GM12878 (cell line): ENCODE measurements around the gene CEACAM1. TPM values are rescaled to one million over a fixed set of nuclear protein-coding genes. Genes with fewer than 3 reads are reported as not detected.

Experiments used
- BCLAF1 ChIP-seq: fragments of 450-650 bp; IDR thresholded peaks from 2 replicates; pipeline ENCODE4 v1.6.1; 2017; ENCODE audit warnings: antibody characterized with exemption, mild to moderate bottlenecking, moderate library complexity
- BRCA1 ChIP-seq: IDR thresholded peaks from 2 replicates; pipeline ENCODE4 v1.6.1; 2011; ENCODE audit warnings: low read depth, low read length, improper control_type of control experiment
- CTCF ChIP-seq, 3 experiments: IDR thresholded peaks in 2 of 3; conservative IDR thresholded peaks in 1 of 3; 2 replicates each; pipeline ENCODE4 v1.5.1; 2011; ENCODE audit warnings: low read depth in 3 of 3, low read length in 3 of 3, mild to moderate bottlenecking in 3 of 3, control low read depth in 2 of 3, moderate library complexity in 2 of 3, inconsistent platforms in 1 of 3, mixed read lengths in 1 of 3; ENCODE audit not compliant: control insufficient read depth in 2 of 3, insufficient read depth in 1 of 3; ENCODE audit errors: extremely low read depth in 1 of 3
- EED ChIP-seq: sonication (generic); IDR thresholded peaks from 2 replicates; pipeline ENCODE4 v1.6.1; 2016; ENCODE audit warnings: antibody characterized with exemption, low read depth
- EP300 ChIP-seq, 2 experiments: fragments of 150-350 bp in 1 of 2; IDR thresholded peaks; 2 replicates each; pipeline ENCODE4 v1.6.1; 2011 to 2012; ENCODE audit warnings: low read depth in 2 of 2, low read length in 2 of 2, borderline replicate concordance in 1 of 2, improper control_type of control experiment in 1 of 2, inconsistent platforms in 1 of 2; ENCODE audit not compliant: control insufficient read depth in 1 of 2
- FOXK2 ChIP-seq: fragments of 450-650 bp; IDR thresholded peaks from 2 replicates; pipeline ENCODE4 v1.6.1; 2017; ENCODE audit warnings: mild to moderate bottlenecking, moderate library complexity
- FOXM1 ChIP-seq: IDR thresholded peaks from 2 replicates; pipeline ENCODE4 v1.6.1; 2012; ENCODE audit warnings: low read depth, mild to moderate bottlenecking, inconsistent platforms, low read length, moderate library complexity
- GATAD2B ChIP-seq: fragments of 450-650 bp; conservative IDR thresholded peaks from 2 replicates; pipeline ENCODE4 v1.6.1; 2017; ENCODE audit warnings: low read depth, mild to moderate bottlenecking, moderate library complexity
- HDAC6 ChIP-seq: fragments of 200-600 bp; sonication (generic); IDR thresholded peaks from one replicate; pipeline ENCODE4 v1.8.0; 2017; ENCODE audit warnings: antibody characterized with exemption; ENCODE audit not compliant: unreplicated experiment
- IKZF1 ChIP-seq: fragments of 450-650 bp; conservative IDR thresholded peaks from 2 replicates; pipeline ENCODE4 v1.6.1; 2017; ENCODE audit warnings: antibody characterized with exemption, mild to moderate bottlenecking
- MAX ChIP-seq: IDR thresholded peaks from 2 replicates; pipeline ENCODE4 v1.6.1; 2012; ENCODE audit warnings: low read depth, low read length, improper control_type of control experiment
- NBN ChIP-seq: fragments of 450-650 bp; IDR thresholded peaks from 2 replicates; pipeline ENCODE4 v1.6.1; 2016
- NFIC ChIP-seq: IDR thresholded peaks from 2 replicates; pipeline ENCODE4 v1.6.1; 2012; ENCODE audit warnings: low read depth, mild to moderate bottlenecking, inconsistent platforms, low read length, moderate library complexity
- NFYB ChIP-seq: IDR thresholded peaks from 2 replicates; pipeline ENCODE4 v1.6.1; 2011; ENCODE audit warnings: low read depth, mild to moderate bottlenecking, low read length, improper control_type of control experiment, moderate library complexity; ENCODE audit not compliant: insufficient read depth
- POLR2AphosphoS5 ChIP-seq: IDR thresholded peaks from 2 replicates; pipeline ENCODE4 v1.6.1; 2011; ENCODE audit warnings: mild to moderate bottlenecking, low read length, inconsistent platforms
- POU2F2 ChIP-seq: IDR thresholded peaks from 3 replicates; pipeline ENCODE4 v1.6.1; 2011; ENCODE audit warnings: low read depth, mild to moderate bottlenecking, low read length, borderline replicate concordance
- RAD51 ChIP-seq: fragments of 450-650 bp; IDR thresholded peaks from 2 replicates; pipeline ENCODE4 v1.6.1; 2016; ENCODE audit warnings: moderate library complexity, mild to moderate bottlenecking, inconsistent platforms
- RFX5 ChIP-seq: IDR thresholded peaks from 2 replicates; pipeline ENCODE4 v1.6.1; 2011; ENCODE audit warnings: low read depth, low read length, improper control_type of control experiment
- RUNX3 ChIP-seq: IDR thresholded peaks from 2 replicates; pipeline ENCODE4 v1.6.1; 2012; ENCODE audit warnings: low read length, inconsistent platforms
- SMARCA5 ChIP-seq: fragments of 450-650 bp; IDR thresholded peaks from 2 replicates; pipeline ENCODE4 v1.6.1; 2017; ENCODE audit warnings: mild to moderate bottlenecking
- SMC3 ChIP-seq: IDR thresholded peaks from 2 replicates; pipeline ENCODE4 v1.6.1; 2011; ENCODE audit warnings: low read length, improper control_type of control experiment, borderline replicate concordance
- SUPT20H ChIP-seq: IDR thresholded peaks from 2 replicates; pipeline ENCODE4 v1.6.1; 2011; ENCODE audit warnings: low read depth, mild to moderate bottlenecking, low read length, moderate library complexity, borderline replicate concordance; ENCODE audit not compliant: control insufficient read depth
- TCF3 ChIP-seq: IDR thresholded peaks from 2 replicates; pipeline ENCODE4 v1.6.1; 2012; ENCODE audit warnings: low read depth, mild to moderate bottlenecking, low read length, borderline replicate concordance; ENCODE audit not compliant: insufficient read depth
- ZBED1 ChIP-seq: IDR thresholded peaks from 2 replicates; pipeline ENCODE4 v1.6.1; 2016; ENCODE audit warnings: borderline replicate concordance
- ZNF217 ChIP-seq: fragments of 450-650 bp; IDR thresholded peaks from 2 replicates; pipeline ENCODE4 v1.6.1; 2017; ENCODE audit warnings: antibody characterized with exemption, mild to moderate bottlenecking
- ZSCAN29 ChIP-seq: fragments of 450-650 bp; IDR thresholded peaks from 2 replicates; pipeline ENCODE4 v1.6.1; 2017; ENCODE audit warnings: mild to moderate bottlenecking, moderate library complexity
- polyA plus RNA-seq, 11 experiments: library from polyadenylated mRNA; depleted of rRNA in 4 of 11; unstranded in 6 of 11; stranded (reverse) in 5 of 11; fragments of >200 nt; fragmentation: Nextera tagmentation in 4 of 11; fragmentation: Illumina TruSeq in 1 of 11; extraction: Ambion mirVana in 4 of 11; extraction: Trizol in 1 of 11; gene quantifications; 1 replicate in 1 of 11; 2 replicates in 10 of 11; pipeline versions ENCODE4 v1.2.1 to v1.2.3, GENCODE V29; 2011 to 2016; ENCODE audit warnings: inconsistent platforms in 2 of 11, missing spikeins in 2 of 11, low read depth in 1 of 11
- total RNA-seq, 4 experiments: library from RNA; depleted of rRNA in 3 of 4; stranded (reverse); fragments of >200 nt in 3 of 4; fragmentation: Illumina TruSeq in 1 of 4; extraction: Trizol in 1 of 4; gene quantifications; 2 replicates each; pipeline versions ENCODE4 v1.2.1 to v1.2.3, GENCODE V29; 2013 to 2021

The CEACAM1 gene
- total and polyA plus RNA-seq, 10 of the 15 experiments (the other 5 are each of a cell fraction or from before 2014, with no cell fraction given): 3.9 to 24.0 (median 6.5) TPM

- TF ChIP-seq BCLAF1 (no peak), SMC3 (peak; percentile 29; the same call in 1 of the 2 replicates), GATAD2B (no peak), ZBED1 (no peak), SUPT20H (no peak), RUNX3 (no peak), POLR2AphosphoS5 (no peak), NFYB (no peak), SMARCA5 (no peak), IKZF1 (peak; percentile 30), EED (peak; percentile 31; the same call in 1 of the 2 replicates), FOXM1 (no peak), TCF3 (no peak), HDAC6 (no peak), RFX5 (no peak), RAD51 (peak; percentile 62; the same call in 1 of the 2 replicates), POU2F2 (no peak), NFIC (no peak), EP300 (IDR thresholded peaks at IDR 0.05; ENCODE audit: borderline replicate concordance in 1 of 2, control insufficient read depth in 1 of 2, low read depth in 2 of 2, low read length in 2 of 2) (no peak), BRCA1 (no peak), FOXK2 (no peak), MAX (no peak), CTCF (IDR thresholded peaks at IDR 0.05 in 2 of 3, conservative IDR thresholded peaks at IDR 0.05 in 1 of 3; ENCODE audit: control insufficient read depth in 2 of 3, extremely low read depth in 1 of 3, insufficient read depth in 1 of 3, low read depth in 3 of 3, low read length in 3 of 3) (no peak), ZSCAN29 (no peak), NBN (peak; percentile 27; the same call in 1 of the 2 replicates), ZNF217 (no peak)
Measured at GRCh38 chr19:42528354-42529247, at the start of gene CEACAM1 (continued).
